SK-N-MC (cell line): Measurements from ENCODE around the gene GRIA4.

Source experiments
- FOXP2 ChIP-seq: optimal IDR thresholded peaks from 2 replicates; pipeline ENCODE3; 2011; ENCODE audit warnings: mild to moderate bottlenecking, moderate library complexity; ENCODE audit not compliant: insufficient read depth; ENCODE audit errors: extremely low read length, control extremely low read depth
- POLR2AphosphoS5 ChIP-seq: IDR thresholded peaks from 2 replicates; pipeline ENCODE4 v1.6.1; 2012; ENCODE audit warnings: mild to moderate bottlenecking, low read depth, low read length, borderline replicate concordance

DNA sequence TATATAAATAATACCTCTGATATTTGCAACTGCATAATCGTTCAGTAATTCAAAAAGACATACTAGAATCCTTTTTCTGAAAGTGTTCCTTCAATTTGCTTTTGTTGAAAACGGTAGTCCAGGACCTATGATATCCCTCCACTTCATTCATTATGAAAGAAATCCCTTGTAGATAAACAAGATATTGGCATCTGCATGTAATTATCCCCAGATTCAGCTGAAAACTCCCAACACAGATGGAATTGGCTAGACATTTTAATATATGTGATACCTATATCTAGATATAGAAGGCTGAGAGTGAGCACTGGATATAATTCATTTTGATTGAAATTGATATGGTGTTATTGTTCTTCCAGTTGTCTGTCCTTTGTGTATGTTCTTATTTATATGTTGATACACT is 302.8 kb downstream of the GRIA4 start:
- TF ChIP-seq FOXP2, result no peak
- no peak for TF ChIP-seq POLR2AphosphoS5
